Measurements from ENCODE around the gene GATB.

GATB gene

GRCh38 chr4:151700566-151701316 is 60.1 kb downstream of the GATB start:
- TF ChIP-seq CTCF (IDR thresholded peaks at IDR 0.05; ENCODE audit: control insufficient read depth, insufficient read depth, low read depth, low read length, missing control alignments): no peak
- H3K4me3 ChIP-seq (ENCODE audit: control insufficient read depth, low read depth, low read length): no peak overlapping the region
- no peak for DNase-seq (ENCODE audit: low read depth)

- H3K4me3 ChIP-seq (ENCODE audit: control insufficient read depth, low read depth, low read length): no peak overlapping the region
- no peak for TF ChIP-seq CTCF (IDR thresholded peaks at IDR 0.05; ENCODE audit: control insufficient read depth, insufficient read depth, low read depth, low read length, missing control alignments)
- no peak for DNase-seq (ENCODE audit: low read depth)
Observed at GRCh38 chr4:151698213-151698612, 62.6 kb downstream of the GATB start.

- no peak for DNase-seq (ENCODE audit: low read depth)
- no peak overlapping the region for H3K4me3 ChIP-seq (ENCODE audit: control insufficient read depth, low read depth, low read length)
- no peak for TF ChIP-seq CTCF (IDR thresholded peaks at IDR 0.05; ENCODE audit: control insufficient read depth, insufficient read depth, low read depth, low read length, missing control alignments)
Observed at GRCh38 chr4:151694961-151695720, 65.7 kb downstream of the GATB start.

GRCh38 chr4:151692821-151693673 is 67.8 kb downstream of the GATB start:
- no peak for DNase-seq (ENCODE audit: low read depth)
- H3K4me3 ChIP-seq (ENCODE audit: control insufficient read depth, low read depth, low read length): no peak overlapping the region
- no peak for TF ChIP-seq CTCF (IDR thresholded peaks at IDR 0.05; ENCODE audit: control insufficient read depth, insufficient read depth, low read depth, low read length, missing control alignments)

GRCh38 chr4:151692443-151692782 is 68.4 kb downstream of the GATB start:
- DNase-seq (ENCODE audit: low read depth): no peak
- no peak overlapping the region for H3K4me3 ChIP-seq (ENCODE audit: control insufficient read depth, low read depth, low read length)
- no peak for TF ChIP-seq CTCF (IDR thresholded peaks at IDR 0.05; ENCODE audit: control insufficient read depth, insufficient read depth, low read depth, low read length, missing control alignments)

GRCh38 chr4:151691639-151692442 is 69.0 kb downstream of the GATB start:
- no peak for DNase-seq (ENCODE audit: low read depth)
- TF ChIP-seq CTCF (IDR thresholded peaks at IDR 0.05; ENCODE audit: control insufficient read depth, insufficient read depth, low read depth, low read length, missing control alignments): no peak

More at GRCh38 chr4:151691639-151692442, 69.0 kb downstream of the GATB start:
- no peak overlapping the region for H3K4me3 ChIP-seq (ENCODE audit: control insufficient read depth, low read depth, low read length)
